RPMI7951 (cell line): Measurements from ENCODE around the gene IGFBP2. TPM values are rescaled to one million over a fixed set of nuclear protein-coding genes. Genes with fewer than 3 reads are reported as not detected.

Source experiments
- DNase-seq: peaks from one replicate; pipeline ENCODE4 v3.0.0-alpha.2; 2012; ENCODE audit warnings: low read depth
- total RNA-seq: library from RNA; depleted of rRNA; stranded (reverse); fragments of >200 nt; shearing (Covaris generic); gene quantifications from 2 replicates; pipeline ENCODE4 v1.2.3, GENCODE V29; 2014

The IGFBP2 gene
- total RNA-seq, 1 experiment from 2014 or later: 3.5 TPM

GRCh38 chr2:216681683-216682082 lies 48.5 kb downstream of the IGFBP2 start:
- no peak for DNase-seq

GRCh38 chr2:216683846-216684245 lies 50.6 kb downstream of the IGFBP2 start:
- peak; percentile 90 for DNase-seq

DNA sequence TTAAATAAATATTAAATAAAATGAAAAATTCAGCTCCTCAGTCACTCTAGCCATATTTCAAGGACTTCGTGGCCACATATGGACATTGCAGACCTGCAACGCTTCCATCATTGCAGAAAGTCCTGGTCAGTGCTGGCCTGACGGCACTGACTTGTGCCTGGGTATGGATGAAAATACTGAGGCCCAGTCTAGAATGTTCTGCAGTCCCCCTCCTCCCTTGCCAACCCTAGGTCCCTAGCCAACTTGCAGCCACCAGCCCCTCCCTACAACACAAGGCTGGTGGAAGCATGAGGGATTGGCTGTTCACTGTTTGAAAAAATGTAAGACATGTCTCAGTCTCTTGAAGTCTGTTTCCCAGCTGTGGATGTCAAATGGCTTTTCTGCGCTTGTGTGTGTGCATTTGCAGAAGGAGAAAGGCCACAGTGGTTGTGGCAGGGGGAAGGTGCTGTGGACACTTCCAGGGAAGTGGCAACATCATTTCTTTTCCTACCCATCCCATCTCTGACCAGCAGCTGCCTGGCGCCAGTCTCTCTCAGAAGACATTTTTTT lies 52.2 kb downstream of the IGFBP2 start:
- DNase-seq: no peak

GRCh38 chr2:216687111-216687510 lies 53.9 kb downstream of the IGFBP2 start:
- DNase-seq: no peak

DNA sequence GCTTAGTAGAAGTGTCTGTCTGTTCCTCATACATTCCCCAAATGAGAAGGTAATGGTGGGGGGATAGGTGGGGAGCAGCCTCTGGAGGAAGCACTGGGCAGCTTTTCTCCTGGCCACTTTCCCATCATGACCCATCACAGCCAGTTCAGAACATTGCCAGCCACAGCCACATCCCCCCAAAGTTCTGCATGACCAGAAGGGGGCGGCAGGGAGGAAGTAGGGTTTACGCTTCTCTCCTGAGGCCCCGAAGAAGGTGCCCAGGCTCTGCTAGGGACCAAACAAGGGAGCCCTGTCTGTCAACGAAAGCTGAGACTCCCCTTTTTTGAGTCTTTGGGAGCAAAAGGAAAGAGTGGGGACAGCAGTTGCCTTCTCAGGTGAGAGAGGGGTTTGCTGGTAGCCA lies 54.4 kb downstream of the IGFBP2 start:
- no peak for DNase-seq

DNA sequence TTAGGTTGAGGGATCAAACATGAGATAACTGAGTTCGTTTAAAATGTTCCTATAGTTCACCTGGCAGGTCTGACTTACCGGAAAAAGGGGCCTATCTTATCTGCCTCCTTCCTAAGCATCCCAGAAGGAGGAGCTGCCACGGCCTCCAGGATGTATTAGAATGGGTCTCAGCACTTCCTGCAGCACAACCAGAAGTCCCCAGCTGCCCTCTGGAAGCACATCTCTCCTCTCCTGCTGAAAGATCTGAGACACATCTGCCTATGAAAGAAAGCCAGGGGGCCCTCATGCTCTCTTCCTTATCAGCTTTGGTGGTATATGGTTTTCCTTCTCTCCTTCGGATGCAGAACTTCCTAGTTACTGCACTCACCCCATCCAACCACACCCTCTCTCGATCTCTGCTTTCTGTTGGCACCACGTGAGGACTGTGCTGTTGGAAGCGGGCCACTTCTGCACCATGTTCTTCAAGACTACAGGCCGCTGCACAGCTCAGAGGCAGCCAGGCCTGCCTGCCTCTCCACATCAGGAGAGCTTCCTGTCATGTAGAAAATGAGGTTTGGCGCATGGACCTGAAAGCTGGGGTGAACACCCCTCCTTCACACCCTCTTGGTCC lies 55.6 kb downstream of the IGFBP2 start:
- no peak for DNase-seq

- no peak for DNase-seq
Observed at GRCh38 chr2:216689397-216689796, 56.2 kb downstream of the IGFBP2 start.

DNA sequence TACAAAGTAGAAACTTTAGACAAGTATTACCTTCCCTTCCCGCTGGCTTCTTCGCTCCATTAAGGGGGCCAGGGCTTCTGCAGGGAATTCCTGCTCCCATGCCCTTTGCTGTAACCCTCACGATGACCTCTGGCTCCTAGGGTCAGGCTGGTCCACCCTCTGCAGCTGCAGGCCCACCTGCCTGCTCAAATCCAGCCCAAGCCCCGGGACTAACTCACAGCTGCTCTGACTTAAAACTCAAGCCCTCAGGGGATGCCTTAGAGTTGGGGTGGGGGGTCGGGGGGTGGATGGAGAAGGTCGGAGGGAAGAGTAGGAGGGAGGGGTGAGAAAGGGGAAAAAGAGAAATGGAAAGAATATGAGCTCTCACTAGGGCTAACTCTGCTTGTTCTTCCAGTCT lies 57.2 kb downstream of the IGFBP2 start:
- DNase-seq: no peak

DNA sequence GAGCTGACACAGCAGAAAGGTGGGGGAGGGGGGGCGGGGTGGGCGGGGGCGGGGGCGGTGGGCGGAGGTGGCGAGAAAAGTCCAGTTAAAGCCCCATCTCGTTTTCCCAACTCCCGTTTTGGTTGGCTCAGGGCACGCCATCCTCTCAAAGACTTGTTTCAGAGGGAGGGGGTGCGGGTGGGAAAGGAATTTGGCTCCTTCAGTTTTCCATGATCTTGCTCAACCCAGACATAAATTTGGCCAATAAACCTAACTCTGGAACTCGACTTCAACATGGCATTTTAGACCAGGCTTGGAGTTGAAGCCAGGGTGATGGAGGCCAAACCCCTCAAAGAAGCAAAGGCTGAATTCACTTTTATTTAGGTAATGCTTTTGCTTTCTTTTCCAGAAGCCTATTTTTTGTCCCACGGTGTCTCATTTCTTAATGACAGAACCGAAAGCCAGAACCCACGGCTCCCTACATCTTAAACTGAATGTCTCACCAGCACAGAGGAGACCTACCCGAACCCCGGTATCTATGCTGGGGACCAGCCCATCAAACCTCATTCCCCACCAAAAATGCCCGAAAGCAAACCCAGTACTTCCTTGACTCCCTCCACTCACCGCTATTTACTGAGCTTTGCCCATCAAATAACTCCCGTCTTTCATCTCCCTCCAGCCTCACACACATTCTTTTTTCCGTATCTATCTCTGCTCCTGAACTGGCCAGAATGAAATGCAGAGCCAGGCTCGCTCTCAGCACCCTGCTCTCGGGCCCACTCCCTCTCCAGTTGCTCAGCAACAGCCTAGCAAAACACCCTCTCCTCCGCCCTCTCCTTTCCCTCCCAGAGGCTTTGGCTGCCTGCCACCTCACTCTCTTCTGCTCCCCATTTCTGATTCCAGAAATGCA lies 57.9 kb downstream of the IGFBP2 start:
- peak; percentile 78 for DNase-seq

DNA sequence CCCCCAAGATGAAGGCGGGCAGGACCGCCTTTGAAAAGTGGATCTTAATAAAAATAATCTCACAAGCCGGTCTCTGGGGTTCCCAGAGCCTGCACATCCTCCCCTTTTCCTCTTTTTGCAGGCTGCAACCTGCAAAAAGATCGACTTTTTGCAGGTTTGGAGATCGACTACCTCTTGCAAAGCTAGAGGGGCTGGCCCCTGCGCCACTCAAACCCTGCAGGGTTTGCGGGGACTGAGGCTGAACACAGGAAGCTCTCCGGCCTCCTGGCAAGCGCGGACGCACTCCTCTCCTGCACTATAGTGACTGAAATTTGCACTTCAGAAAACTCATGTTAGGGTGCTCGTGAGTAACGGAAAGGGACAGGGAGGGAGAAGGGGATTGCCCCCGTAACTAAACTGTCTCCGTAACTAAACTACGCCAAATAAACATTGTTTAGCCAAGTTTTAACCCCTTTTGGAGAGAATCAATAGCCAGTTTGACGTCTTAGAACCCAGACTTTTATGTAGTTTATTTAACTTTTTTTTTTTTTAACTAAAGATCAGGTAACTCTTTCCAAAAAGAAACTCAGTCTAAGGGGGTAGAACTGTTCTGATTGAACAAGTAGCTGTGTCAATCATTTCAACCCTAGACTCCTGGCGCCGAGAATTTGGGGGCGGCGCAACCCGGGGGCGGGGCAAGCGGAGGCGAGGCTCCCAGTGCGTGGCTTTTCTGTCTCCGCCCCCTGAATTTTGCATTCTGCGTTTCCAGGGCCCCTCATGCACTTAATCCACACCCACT lies 59.6 kb downstream of the IGFBP2 start:
- DNase-seq: peak; percentile 68

DNA sequence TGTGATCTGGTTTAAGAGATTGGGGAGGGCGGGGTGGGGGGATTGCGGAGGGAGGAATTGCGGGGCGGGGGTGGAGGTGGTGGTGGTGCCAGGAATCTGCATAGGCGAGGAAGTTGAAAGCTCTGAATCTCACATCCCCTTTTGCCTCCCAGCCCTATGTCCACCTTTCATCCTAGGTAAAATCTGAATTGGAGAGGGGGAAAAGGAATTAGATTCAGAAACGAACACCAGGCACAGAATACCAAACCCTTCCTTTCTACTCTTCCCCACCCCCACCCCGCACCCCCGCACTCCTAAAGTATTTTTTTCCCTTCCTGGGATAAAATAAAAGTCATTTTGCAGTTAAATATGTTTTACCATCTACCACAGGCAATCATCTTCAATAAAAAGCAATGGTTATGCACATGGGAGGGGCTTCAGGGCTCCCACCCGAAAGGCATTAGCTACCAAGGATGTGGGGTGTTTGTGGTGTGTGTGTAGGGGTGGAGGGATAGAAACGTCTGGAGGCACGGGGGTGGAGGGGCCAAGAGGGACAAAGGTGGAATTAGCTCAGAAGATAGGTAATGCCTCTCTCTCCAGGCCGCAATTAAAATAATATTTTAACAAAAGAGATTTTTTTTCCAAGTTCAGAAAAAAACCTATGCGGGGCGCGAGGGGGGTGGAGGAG lies 60.3 kb downstream of the IGFBP2 start:
- no peak for DNase-seq

DNA sequence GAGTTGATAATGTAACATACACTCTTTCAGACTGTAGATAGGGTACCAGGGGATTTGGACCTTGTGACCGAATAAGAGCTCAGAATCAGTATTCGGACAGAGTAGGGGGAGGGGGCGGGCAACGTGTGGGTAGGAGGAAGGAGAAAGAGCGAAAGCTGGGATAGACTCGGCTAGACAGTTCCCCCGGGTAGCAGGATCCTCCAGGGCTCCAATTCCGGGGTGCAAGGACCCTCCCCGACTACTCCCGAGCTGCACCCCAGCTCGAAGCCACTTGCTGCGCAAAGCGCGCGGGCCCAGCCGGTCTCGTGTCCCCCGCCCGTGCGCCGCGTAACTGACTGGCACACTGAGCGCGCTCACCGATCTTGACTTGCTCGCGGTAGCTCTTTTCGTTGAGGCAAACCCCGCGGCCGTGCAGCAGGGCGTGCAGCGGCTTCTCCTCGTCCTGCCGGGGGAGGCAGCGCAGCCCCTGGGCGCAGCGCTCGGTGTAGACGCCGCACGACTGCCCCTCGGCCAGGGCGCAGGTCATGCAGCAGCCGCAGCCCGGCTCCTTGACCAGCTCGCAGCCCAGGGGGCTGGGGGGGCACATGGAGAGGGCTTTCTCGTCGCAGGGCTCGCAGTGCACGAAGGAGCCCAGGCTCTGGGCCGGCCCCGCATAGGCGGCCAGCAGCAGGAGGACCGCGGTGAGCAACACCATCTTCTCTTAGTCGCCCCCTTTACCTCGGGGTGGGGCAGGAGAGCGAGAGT lies 61.0 kb downstream of the IGFBP2 start:
- DNase-seq: peak; percentile 51

DNA sequence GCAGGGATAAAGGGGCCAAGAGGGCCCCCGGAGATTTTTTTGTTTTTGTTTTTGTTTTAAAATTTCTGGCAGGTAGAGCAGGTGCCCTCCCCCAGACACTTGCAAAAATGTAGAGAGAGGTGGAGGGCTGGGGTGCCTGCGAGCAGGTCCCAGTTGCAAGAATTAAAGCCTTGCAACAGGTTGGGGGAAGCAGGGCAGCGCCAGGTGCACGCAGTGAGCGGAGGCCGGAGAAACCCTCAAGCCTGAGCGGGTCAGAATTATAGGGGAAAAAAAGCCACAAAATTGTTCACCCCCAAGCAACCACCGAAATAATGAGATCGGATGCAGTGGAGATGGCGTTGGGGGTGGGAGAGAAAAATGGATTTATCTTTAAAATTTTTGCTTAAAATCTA lies 61.6 kb downstream of the IGFBP2 start:
- DNase-seq: no peak

DNA sequence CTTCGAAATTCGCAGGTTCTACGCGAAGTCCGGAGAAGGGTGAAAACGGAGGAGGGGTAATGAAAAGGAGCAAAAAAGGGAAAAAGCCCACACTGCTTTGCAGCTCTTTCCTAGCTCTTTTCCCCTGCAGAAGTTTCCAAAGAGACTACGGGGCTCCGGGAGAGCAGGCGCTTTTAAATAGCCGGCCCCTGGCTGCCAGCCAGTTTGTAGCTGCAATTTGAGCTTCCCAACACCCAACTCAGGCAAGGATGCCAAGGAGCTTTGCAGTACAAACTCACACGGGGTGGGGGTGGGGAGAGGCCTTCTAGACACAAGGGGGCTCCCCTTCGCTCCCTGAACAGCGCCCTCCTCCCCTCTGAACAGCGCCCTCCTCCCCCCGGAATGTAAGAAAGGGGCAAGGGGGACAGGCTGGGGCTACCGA lies 62.2 kb downstream of the IGFBP2 start, which contains the start of gene IGFBP5:
Gene IGFBP5, minus strand, starts transcription at position 149 of the 421 bp plus-strand sequence. CDS start 774 bp downstream, outside the sequence.
- peak; percentile 73 for DNase-seq

GRCh38 chr2:216696321-216696720 lies 63.1 kb downstream of the IGFBP2 start:
- no peak for DNase-seq

GRCh38 chr2:216696751-216697560 lies 63.7 kb downstream of the IGFBP2 start:
- DNase-seq: peak; percentile 57

- no peak for DNase-seq
Observed at GRCh38 chr2:216698293-216698692, 65.1 kb downstream of the IGFBP2 start.

- DNase-seq: peak; percentile 69
Observed at GRCh38 chr2:216698895-216699294, 65.7 kb downstream of the IGFBP2 start.

DNA sequence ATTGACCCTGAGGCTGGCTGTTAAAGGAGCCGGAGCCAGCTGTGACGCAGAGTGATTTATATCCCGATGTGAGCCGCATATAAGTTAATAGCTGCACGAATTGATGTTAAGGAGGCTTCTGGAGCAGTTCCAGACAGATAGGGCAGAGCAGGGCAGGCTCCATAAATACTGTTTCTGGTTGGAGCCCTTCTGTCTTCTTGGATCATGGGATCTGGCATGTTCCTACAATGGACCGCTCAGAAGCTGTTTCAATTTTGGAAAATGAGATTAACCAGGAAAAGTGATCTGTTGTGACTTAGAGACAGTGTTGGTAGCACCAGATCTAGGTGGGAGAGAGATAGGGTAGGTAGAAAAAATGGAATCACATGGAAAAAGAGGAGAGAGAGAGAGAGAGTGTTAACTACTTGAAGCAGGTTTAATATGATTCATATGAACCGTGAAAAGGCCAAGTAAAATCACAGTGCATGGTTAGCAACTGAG lies 66.9 kb downstream of the IGFBP2 start:
- DNase-seq: peak; percentile 51

GRCh38 chr2:216700781-216701180 lies 67.6 kb downstream of the IGFBP2 start:
- no peak for DNase-seq
